Osteocyte (in vitro differentiated cells): Measurements from ENCODE around the gene EIF4G2. TPM values are rescaled to one million over a fixed set of nuclear protein-coding genes. Genes with fewer than 3 reads are reported as not detected.

Experiments
- DNase-seq: peaks from one replicate; pipeline ENCODE4 v3.0.0; 2021; ENCODE audit warnings: mixed read lengths; ENCODE audit not compliant: unreplicated experiment; ENCODE audit errors: extremely low spot score
- H3K27ac Mint-ChIP-seq: one replicate; pipeline ENCODE4 v1.8.0; 2021; ENCODE audit warnings: mild to moderate bottlenecking, mixed read lengths; ENCODE audit not compliant: unreplicated experiment
- H3K27me3 Mint-ChIP-seq: one replicate; pipeline ENCODE4 v1.8.0; 2021; ENCODE audit warnings: mixed read lengths; ENCODE audit not compliant: unreplicated experiment
- H3K36me3 Mint-ChIP-seq: one replicate; pipeline ENCODE4 v1.8.0; 2021; ENCODE audit warnings: mixed read lengths; ENCODE audit not compliant: unreplicated experiment
- H3K4me1 Mint-ChIP-seq: one replicate; pipeline ENCODE4 v1.8.0; 2021; ENCODE audit warnings: mixed read lengths; ENCODE audit not compliant: unreplicated experiment
- H3K4me3 Mint-ChIP-seq: one replicate; pipeline ENCODE4 v1.8.0; 2021; ENCODE audit warnings: mild to moderate bottlenecking, moderate library complexity, mixed read lengths; ENCODE audit not compliant: unreplicated experiment
- H3K9me3 Mint-ChIP-seq: one replicate; pipeline ENCODE4 v1.8.0; 2021; ENCODE audit warnings: mixed read lengths; ENCODE audit not compliant: unreplicated experiment
- total RNA-seq: library from RNA; stranded (reverse); gene quantifications from 2 replicates; pipeline ENCODE4 v1.2.1, GENCODE V29; 2021
- TF ChIP-seq, protein P1 (sequence below): fragments of 200-600 bp; sonication (generic); IDR thresholded peaks from 2 replicates; pipeline ENCODE4 v1.5.0; 2021; ENCODE audit warnings: antibody characterized with exemption, mild to moderate bottlenecking, moderate library complexity

EIF4G2 gene
- total RNA-seq, 1 donor from 2014 or later = 966 TPM

- no peaks in the 10 kb centered on the region for H3K4me1 Mint-ChIP-seq
- no peak overlapping the region for H3K4me3 Mint-ChIP-seq
- no peak for DNase-seq
- H3K27ac Mint-ChIP-seq = no peak overlapping the region
- H3K27me3 Mint-ChIP-seq = no peaks in the 10 kb centered on the region
- TF ChIP-seq, protein P1, sequence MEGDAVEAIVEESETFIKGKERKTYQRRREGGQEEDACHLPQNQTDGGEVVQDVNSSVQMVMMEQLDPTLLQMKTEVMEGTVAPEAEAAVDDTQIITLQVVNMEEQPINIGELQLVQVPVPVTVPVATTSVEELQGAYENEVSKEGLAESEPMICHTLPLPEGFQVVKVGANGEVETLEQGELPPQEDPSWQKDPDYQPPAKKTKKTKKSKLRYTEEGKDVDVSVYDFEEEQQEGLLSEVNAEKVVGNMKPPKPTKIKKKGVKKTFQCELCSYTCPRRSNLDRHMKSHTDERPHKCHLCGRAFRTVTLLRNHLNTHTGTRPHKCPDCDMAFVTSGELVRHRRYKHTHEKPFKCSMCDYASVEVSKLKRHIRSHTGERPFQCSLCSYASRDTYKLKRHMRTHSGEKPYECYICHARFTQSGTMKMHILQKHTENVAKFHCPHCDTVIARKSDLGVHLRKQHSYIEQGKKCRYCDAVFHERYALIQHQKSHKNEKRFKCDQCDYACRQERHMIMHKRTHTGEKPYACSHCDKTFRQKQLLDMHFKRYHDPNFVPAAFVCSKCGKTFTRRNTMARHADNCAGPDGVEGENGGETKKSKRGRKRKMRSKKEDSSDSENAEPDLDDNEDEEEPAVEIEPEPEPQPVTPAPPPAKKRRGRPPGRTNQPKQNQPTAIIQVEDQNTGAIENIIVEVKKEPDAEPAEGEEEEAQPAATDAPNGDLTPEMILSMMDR = no peak
- no peaks in the 10 kb centered on the region for H3K9me3 Mint-ChIP-seq
- H3K36me3 Mint-ChIP-seq = peaks cover 31% of the 10 kb centered on the region
These were observed 45.0 kb downstream of the EIF4G2 start for GRCh38 chr11:10763766-10764165.

- Mint-ChIP-seq H3K4me3 (no peak overlapping the region), H3K27me3 (no peaks in the 10 kb centered on the region)
- TF ChIP-seq, protein P1 = no peak
These were observed 45.8 kb downstream of the EIF4G2 start for GRCh38 chr11:10762913-10763421.

DNA sequence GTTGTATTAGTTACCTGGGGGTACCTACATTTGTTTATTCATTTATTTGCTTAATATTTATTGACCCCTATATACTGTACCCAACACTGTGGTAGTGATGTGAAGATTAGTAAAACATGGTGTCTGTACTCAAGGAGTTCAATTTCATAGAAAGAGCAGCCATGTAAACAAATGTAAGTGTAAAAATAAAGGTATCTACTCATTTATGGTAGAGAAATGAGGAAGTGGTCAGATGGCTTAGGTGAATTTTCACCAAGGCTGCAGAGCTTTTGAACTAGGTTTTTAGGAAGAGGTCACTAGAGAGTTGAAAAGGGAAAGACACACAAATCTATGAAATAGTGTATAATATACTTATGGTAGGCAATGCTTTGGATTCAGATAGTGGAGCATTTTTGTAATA lies 46.5 kb downstream of the EIF4G2 start:
- no peaks in the 10 kb centered on the region for H3K4me1 Mint-ChIP-seq
- peaks cover 33% of the 10 kb centered on the region for H3K36me3 Mint-ChIP-seq
- TF ChIP-seq, protein P1 = no peak
- H3K4me3 Mint-ChIP-seq = no peak overlapping the region
- no peak for DNase-seq
- H3K9me3 Mint-ChIP-seq = no peaks in the 10 kb centered on the region
- no peaks in the 10 kb centered on the region for H3K27me3 Mint-ChIP-seq
- H3K27ac Mint-ChIP-seq = no peak overlapping the region

More at GRCh38 chr11:10762913-10763421, 45.8 kb downstream of the EIF4G2 start:
- no peak for DNase-seq
- Mint-ChIP-seq H3K27ac (no peak overlapping the region), H3K4me1 (no peaks in the 10 kb centered on the region), H3K36me3 (peaks cover 31% of the 10 kb centered on the region), H3K9me3 (no peaks in the 10 kb centered on the region)

DNA sequence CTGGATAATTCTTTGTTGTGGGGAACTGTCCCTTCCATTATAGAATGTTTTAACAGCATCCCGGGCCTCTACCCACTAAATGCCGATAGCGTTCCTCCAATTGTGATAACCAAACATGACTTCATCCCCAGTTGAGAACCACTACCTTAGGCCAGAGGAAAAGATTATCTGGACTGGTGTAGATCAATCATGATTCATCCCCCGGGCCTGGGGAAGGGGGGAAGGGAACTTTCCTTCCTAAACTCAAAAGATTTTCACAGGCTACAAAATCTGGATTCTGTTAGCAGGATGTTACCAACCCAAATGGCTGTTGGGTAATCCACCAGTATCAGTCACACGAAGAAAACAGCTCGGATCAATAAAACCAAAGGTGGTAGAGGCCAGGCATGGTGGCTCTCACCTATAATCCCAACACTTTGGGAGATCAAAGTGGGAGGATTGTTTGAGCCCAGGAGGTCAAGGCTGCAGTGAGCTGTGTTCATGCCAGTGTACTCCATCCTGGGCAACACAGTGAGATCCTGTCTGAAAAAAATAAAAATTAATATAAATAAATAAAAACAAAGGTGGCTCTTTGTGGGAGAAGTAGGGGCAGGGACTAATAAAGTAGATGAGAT lies 47.5 kb downstream of the EIF4G2 start:
- no peaks in the 10 kb centered on the region for H3K9me3 Mint-ChIP-seq

GRCh38 chr11:10758957-10759356 lies 49.8 kb downstream of the EIF4G2 start:
- peaks cover 27% of the 10 kb centered on the region for H3K36me3 Mint-ChIP-seq
- TF ChIP-seq, protein P1 = no peak
- no peak overlapping the region for H3K27ac Mint-ChIP-seq
- no peak for DNase-seq
- H3K4me3 Mint-ChIP-seq = no peak overlapping the region
- no peaks in the 10 kb centered on the region for H3K27me3 Mint-ChIP-seq
- H3K9me3 Mint-ChIP-seq = no peaks in the 10 kb centered on the region
- no peaks in the 10 kb centered on the region for H3K4me1 Mint-ChIP-seq

More for the DNA sequence above, 47.5 kb downstream of the EIF4G2 start:
- Mint-ChIP-seq H3K4me1 (no peaks in the 10 kb centered on the region), H3K4me3 (no peak overlapping the region), H3K36me3 (peaks cover 31% of the 10 kb centered on the region), H3K27ac (no peak overlapping the region), H3K27me3 (no peaks in the 10 kb centered on the region)
- TF ChIP-seq, protein P1 = no peak
- no peak for DNase-seq
